Stimulated activated CD4-positive, alpha-beta T cell treated with anti-CD3 and anti-CD28 coated beads, Interleukin-15, amount 100 ng/mL, for 1 hour (primary cell): ENCODE results near the gene ZSCAN25.
A peak's percentile ranks its signal among the peaks of the same experiment; 100 is the strongest.
"Not testable (repeated sequence)": the region's sequence is repeated elsewhere in the genome, so short reads cannot be mapped to it uniquely, and the experiment has no call there.

Experiments used
- DNase-seq, 2 donors: peaks; one replicate each; pipeline ENCODE4 v3.0.0-alpha.2; 2020; ENCODE audit warnings: low read depth in 1 of 2, low spot score in 1 of 2

ZSCAN25 gene

GRCh38 chr7:99616359-99617191, at the start of gene ZSCAN25:
Gene ZSCAN25, plus strand, starts transcription at chr7:99616946. Its CDS starts 2,661 bp downstream, at chr7:99619607.
- DNase-seq = peak; percentile 70 to 72

GRCh38 chr7:99568770-99569169, 48.0 kb upstream of the ZSCAN25 start:
- DNase-seq = not testable (repeated sequence)

DNA sequence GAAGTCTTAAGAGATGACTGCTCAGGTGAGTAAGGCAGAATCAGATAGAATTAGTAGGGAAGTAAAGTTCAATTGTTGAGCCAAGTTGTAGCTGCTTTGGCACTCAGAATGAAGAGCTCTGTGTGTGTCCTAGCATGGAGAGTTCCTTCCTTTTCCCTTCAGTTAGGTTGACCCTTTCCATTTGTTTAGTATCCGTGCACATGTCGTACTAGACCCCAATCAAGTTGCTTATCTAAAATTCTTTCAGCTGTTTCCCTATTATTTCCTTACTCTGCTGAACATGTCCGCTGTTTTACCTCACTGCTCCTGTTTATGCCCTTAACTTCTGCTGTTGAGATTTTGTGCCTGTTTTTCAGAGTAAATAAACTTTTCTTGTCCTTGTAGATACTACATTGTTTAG, 45.0 kb upstream of the ZSCAN25 start:
- no peak for DNase-seq

DNA sequence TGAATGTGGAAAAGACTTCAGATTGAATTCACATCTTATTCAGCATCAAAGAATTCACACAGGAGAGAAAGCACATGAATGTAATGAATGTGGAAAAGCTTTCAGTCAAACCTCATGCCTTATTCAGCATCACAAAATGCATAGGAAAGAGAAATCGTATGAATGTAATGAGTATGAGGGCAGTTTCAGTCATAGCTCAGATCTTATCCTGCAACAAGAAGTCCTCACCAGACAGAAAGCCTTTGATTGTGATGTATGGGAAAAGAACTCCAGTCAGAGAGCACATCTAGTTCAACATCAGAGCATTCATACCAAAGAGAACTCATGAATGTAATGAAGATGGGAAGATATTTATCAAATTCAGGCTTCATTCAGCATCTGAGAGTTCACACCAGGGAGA, 43.5 kb upstream of the ZSCAN25 start:
- DNase-seq = no peak

- no peak for DNase-seq
Measured at GRCh38 chr7:99576251-99576650, 40.5 kb upstream of the ZSCAN25 start.

DNA sequence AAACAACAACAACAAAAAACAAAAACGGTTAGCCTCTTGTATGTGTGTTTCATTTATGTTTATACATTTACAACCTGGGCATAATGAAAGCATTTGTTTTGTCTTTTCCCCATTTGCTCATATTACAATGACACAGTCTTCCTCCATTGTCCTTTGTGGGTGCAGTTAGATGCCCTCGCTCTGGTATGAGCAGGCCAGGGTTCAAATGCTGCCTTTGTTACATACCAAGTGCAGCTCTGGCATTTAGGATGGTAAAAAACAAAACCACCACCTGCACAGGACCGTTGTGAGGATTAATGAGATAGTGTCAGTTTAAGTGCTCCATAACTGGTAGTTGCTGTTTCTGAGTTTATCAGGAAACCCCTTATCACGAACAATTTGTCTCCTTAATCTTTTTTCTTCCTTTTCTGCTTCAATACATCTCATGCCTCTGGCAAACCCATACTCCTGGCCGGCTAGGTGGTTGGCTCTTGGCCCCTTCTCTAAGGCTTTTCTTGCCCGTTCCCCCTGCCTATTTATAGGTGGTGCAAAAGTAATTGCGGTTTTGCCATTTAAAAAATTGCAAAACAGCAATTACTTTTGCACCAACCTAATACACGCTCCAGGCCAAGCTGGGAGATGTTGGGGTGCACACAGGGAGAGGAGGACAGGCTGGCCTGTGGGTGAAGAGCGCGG, 37.3 kb upstream of the ZSCAN25 start:
- DNase-seq = no peak

DNA sequence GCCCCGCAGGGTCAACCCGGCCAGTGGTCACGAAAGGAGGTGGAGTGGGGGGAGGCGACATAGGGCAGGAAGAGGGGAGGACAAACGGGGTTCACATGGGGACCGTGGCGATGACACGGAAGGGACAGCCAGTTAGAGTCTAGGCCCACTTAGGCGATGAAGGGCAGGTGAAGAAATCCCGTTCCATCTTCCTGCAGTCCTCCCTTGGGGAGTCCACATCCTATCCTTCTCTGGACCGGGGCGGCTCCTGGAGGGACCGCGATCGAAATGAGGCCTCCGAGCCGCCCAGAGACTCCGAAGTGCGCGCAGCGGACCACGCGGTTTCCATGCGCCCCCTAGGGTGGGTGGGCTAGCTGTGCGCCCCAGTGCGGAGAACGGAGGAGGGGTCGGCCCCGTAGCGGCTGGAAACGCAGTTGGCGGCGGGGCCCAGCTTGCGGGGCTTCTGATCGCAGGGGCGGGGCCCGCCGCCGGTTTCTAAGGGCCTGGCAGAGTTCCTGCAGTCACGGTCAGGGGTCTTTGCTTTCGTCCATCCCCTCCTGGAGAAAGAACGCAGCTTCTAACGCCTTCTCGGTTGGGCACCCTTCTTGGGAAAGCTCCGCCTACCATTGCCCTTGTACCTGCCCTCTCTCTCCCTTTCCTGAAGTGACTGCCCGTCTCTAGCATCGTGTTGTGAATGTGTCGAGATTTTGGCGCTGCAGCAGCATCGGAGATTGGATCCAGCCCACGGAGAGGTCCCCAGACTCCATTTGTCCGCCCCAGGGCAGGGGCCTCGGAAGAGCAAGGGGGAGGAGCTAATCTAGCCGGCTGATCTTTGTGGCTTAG, 36.6 kb upstream of the ZSCAN25 start:
- peak; percentile 39 to 43 for DNase-seq

GRCh38 chr7:99580778-99581332, 35.9 kb upstream of the ZSCAN25 start:
- DNase-seq = not testable (repeated sequence)

GRCh38 chr7:99588868-99589267, 27.9 kb upstream of the ZSCAN25 start:
- no peak for DNase-seq

DNA sequence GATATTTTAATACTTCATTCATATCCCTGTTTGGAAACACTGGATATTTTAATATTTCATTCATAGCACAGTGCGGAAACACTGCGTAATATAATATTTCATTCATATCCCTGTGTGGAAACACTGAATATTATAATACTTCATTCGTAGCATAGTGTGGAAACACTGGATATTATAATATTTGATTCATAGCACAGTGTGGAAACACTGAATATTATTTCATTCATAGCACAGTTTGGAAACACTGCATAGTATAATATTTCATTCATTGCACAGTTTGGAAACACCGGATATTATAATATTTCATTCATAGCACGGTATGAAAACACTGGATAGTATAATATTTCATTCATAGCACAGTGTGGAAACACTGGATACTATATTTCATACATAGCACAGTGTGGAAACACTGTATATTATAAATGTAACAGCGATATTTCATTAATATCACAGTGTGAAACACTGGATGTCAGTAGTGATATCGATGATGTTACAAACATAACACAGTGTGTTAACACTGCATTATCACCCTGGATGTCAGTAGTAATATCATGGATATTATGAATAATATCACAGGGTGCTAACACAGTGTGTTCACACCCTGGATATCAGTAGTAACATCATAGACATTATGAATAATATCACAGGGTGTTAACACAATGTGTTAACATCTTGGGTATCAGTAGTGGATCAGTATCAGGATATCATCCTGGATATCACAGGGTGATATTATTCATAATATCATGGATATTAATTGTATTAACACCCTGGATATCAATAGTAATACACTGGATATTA, 21.6 kb upstream of the ZSCAN25 start:
- no peak for DNase-seq

GRCh38 chr7:99596408-99596955, 20.3 kb upstream of the ZSCAN25 start:
- DNase-seq = no peak

DNA sequence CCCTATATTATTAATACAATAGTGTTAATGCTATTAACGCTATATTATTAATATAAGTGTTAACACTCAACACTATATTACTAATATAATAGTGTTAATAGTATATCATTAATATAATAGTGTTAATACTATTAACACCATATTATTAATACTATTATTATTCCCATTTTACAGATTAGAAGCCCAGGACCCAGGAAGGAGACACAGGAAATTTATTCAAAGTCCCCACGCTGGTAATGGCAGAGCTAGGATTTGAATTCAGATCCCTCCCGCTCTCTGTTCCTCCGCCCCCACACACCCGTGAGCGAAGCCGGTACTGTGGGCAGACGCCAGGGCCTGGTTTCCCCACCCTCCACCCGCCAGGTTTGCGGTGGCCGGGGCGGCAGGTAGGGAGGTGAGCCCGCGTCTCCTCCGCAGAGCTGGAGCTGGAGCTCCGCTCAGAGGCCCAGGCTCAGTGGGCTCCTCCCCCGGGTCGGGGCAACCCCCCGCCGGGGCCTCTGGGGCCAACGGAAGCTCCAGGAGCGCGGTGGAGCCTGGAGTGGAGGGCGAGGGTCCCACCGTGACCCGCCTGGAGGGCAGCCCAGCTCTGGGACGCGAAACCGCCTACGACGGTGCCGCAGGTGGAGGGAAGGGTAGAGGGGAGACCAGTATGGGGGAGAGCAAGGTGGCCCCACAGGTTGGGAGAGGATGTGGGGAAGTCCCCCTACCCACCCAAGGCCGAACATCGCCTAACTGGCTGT, 18.8 kb upstream of the ZSCAN25 start, which contains the start of gene TMEM225B:
TMEM225B (plus strand) TSS at position 506 of the 740 bp plus-strand sequence. CDS start 6,122 bp downstream, outside the sequence.
- DNase-seq = no peak

GRCh38 chr7:99599836-99600235, 16.9 kb upstream of the ZSCAN25 start:
- DNase-seq = no peak

DNA sequence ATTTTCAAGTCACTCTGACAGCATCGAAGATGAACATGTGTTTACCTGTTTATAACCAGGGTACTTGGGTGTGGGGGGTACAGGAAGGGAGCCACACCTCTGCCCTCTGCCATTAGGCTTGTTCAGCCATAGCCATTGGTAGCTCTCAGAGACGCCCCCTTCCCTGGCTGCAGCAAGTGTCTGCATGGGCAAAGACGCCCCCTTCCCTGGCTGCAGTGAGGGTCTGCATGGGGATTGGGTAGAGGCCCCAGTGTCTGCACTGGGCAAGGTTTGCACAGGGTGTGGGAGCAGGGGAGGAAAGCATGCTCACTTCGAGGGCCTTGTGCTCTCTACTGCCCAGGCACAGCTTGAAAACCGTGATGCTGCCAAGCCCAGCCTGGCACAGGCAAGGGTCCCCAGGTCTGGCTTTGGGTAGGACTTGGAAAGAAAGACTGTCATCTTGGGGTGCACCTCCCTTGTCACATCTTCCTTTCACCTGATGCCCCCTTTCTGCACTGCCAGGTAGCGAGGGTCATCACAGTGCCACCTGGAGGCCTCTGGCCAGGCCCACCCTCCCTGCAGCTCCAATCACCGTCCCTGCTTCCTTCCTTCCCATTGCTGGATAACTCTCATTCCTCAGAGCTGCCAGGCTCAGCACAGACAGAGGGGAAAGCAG, 15.0 kb upstream of the ZSCAN25 start:
- no peak for DNase-seq

DNA sequence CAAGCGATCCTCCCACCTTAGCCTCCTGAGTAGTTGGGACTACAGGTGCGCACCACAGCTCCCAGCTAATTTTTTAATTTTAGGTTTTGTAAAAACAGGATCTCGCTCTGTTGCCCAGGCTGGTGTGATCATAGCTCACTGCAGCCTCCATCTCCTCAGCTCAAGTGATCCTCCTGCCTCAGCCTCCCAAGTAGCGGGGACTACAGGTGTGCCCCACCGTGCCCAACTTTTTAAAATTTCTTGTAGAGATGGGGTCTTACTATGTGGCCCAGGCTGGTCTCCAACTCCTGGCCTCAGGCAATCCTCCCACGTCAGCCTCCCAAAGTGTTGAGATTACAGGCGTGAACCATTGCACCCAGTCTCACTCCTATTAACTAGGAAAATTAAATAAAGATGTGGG, 11.2 kb upstream of the ZSCAN25 start:
- no peak for DNase-seq

GRCh38 chr7:99606531-99606930, 10.2 kb upstream of the ZSCAN25 start:
- DNase-seq = no peak

GRCh38 chr7:99607548-99607947, 9.2 kb upstream of the ZSCAN25 start:
- no peak for DNase-seq

DNA sequence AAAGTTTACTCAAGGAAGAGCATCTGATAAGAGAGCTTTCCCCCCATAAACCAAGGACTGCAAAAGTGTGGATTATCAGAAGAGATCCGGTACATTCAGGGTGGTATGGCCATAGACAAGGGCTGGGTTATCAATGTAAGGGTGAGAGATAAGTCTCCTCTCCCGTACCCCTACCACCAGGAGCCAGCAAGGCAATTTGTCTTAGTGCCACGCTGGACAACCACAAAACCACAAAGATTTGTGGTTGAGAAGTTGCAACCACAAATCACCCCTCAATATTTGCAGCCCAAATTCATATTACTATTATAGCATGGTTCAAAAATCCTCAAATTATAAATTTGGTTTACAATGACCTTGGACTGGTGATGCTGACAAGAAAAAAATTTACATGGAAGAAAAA, 2.3 kb upstream of the ZSCAN25 start:
- DNase-seq = no peak

DNA sequence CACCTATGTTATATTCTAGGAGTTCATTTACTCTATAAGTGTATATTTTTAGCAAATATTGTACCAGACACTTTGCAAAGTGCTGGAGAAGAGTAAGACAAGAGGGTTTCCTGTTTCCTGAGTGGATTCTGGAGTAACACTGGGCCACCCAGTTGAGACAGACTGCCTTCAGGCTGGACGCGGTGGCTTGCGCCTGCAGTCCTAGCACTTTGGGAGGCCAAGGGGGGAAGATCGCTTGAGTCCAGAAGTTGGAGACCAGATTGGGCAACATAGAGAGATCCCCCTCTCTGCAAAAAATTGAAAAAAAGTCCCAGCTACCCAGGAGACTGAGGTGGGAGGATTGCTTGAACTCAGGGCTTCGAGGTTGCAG, 772 bp upstream of the ZSCAN25 start:
- no peak for DNase-seq
